ENCODE measurements around the gene KDELR3. TPM values are rescaled to one million over a fixed set of nuclear protein-coding genes. Genes with fewer than 3 reads are reported as not detected.

KDELR3 gene
- total and polyA plus RNA-seq, 7 donors, result 0.53 to 1.9 (median 0.95) TPM

DNA sequence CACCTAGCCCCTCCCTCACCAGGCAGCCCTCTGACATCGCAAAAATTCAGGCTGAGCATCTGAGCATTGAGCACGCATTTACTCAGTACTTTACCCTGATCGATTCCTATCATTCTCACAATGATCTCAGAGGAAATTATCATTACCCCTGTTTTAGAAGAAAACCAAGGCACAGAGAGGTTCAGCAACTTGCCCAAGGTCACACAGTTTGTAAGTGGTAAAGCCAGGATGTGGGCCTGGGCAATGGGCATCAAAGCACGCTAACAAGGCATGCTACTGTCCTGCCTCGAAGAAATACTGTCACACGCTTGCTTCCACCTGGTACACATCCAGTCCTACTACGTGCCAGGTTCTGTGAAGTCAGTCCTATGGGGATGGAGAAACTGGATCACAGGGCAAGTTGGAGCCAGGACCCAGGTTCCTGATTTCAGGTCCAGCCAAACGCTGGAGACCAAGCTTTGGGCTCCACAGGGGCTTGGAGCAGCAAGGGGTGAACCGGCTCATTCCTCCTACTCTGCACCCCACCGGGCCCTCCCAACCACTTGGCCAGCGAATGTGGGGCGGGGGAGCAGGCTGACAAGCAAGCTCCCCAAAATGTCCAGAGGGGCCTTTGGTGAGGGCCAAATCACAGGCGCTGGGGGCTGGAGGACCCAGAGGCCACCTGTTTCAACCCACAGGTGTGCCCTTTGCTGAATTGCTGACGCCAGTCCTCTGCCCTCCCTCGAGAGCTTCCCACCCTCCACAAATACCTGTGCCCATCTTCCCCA lies 31.1 kb upstream of the KDELR3 start:
- TF ChIP-seq, protein P1, sequence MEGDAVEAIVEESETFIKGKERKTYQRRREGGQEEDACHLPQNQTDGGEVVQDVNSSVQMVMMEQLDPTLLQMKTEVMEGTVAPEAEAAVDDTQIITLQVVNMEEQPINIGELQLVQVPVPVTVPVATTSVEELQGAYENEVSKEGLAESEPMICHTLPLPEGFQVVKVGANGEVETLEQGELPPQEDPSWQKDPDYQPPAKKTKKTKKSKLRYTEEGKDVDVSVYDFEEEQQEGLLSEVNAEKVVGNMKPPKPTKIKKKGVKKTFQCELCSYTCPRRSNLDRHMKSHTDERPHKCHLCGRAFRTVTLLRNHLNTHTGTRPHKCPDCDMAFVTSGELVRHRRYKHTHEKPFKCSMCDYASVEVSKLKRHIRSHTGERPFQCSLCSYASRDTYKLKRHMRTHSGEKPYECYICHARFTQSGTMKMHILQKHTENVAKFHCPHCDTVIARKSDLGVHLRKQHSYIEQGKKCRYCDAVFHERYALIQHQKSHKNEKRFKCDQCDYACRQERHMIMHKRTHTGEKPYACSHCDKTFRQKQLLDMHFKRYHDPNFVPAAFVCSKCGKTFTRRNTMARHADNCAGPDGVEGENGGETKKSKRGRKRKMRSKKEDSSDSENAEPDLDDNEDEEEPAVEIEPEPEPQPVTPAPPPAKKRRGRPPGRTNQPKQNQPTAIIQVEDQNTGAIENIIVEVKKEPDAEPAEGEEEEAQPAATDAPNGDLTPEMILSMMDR (IDR thresholded peaks at IDR 0.05), result no peak
- WGBS, 3 donors, result 82 to 91% (median 88%) methylated on average over 15 of the region's 15 CpGs
- no peaks in the 10 kb centered on the region for H3K36me3 ChIP-seq (ENCODE audit: insufficient read depth in 1 of 2, low read depth in 1 of 2)
- peaks cover 0 to 21% (median 2%) of the 10 kb centered on the region in 3 donors for H3K27me3 ChIP-seq (ENCODE audit: insufficient read depth in 3 of 3, low read length in 2 of 3)
- no peak for DNase-seq
- H3K4me3 ChIP-seq, result no peak overlapping the region
- H3K4me1 ChIP-seq, result no peaks in the 10 kb centered on the region
- intact Hi-C loops (cut with DNase I), result no loop called here
- no peak for ATAC-seq
- H3K9me3 ChIP-seq, result no peaks in the 10 kb centered on the region
- H3K27ac ChIP-seq, result no peak overlapping the region

DNA sequence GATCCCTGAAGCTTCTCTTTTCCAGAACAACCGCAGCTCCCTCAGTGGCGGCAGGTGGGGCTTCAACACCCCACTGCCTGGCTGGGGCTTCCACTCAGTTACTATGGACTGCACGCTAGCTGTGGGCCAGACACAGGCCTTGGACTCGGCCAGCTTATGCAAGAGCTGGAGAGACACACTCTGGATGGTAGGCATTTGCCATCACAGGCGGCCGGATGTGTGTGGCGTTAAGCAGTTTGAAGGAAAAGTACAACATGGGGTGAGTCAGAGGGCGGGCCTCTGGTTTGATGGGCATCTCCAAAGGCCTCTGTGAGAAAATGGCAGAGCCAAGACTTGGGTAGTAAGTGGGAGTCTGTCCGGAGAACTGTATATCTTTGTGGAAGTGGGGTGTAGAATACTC lies 30.5 kb upstream of the KDELR3 start:
- H3K27ac ChIP-seq, result no peak overlapping the region
- ATAC-seq, result no peak
- H3K9me3 ChIP-seq, result no peaks in the 10 kb centered on the region
- H3K27me3 ChIP-seq (ENCODE audit: insufficient read depth in 3 of 3, low read length in 2 of 3), result peaks cover 0 to 23% (median 2%) of the 10 kb centered on the region in 3 donors
- intact Hi-C loops (cut with DNase I), result no loop called here
- TF ChIP-seq, protein P1 (IDR thresholded peaks at IDR 0.05), result no peak
- H3K4me3 ChIP-seq, result no peak overlapping the region
- 93 to 96% (median 94%) methylated on average over 9 of the region's 9 CpGs for WGBS, 3 donors
- no peak for DNase-seq
- no peaks in the 10 kb centered on the region for H3K4me1 ChIP-seq
- H3K36me3 ChIP-seq (ENCODE audit: insufficient read depth in 1 of 2, low read depth in 1 of 2), result no peaks in the 10 kb centered on the region

DNA sequence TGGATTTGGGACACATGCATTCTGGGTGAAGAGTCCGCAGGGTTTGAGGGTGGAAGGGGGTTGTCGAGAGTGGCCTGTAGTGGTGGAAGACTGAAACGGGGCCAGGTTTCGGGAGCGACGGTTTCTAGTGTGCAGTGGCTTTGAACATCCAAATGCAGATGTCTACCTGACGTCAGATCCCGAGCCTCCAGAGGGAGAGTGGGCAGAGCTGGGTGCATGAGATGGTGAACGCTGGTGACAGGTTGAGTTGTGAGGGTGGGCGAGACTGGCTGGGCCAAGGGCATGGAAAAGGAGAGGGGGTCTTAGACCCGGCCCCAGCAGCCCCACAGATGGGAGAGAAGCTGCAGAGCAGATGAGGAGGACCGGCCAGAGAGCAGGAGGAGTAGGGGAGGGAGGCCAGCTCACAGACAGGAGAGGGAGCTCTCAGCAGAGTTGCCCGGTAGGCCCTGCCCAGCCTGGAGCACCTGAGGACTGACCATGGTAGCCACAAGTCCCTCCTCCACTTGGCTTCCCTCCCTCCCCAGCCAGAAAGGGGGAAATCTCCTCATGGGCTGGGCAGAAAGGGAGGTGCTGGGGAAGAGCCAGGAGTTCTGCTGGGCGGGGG lies 27.0 kb upstream of the KDELR3 start:
- intact Hi-C loops (cut with DNase I), result no loop called here
- no peaks in the 10 kb centered on the region for H3K4me1 ChIP-seq
- WGBS, 3 donors, result 67 to 76% (median 69%) methylated on average over 14 of the region's 14 CpGs
- H3K9me3 ChIP-seq, result no peaks in the 10 kb centered on the region
- no peak for ATAC-seq
- no peak for DNase-seq
- no peaks in the 10 kb centered on the region for H3K36me3 ChIP-seq (ENCODE audit: insufficient read depth in 1 of 2, low read depth in 1 of 2)
- TF ChIP-seq, protein P1 (IDR thresholded peaks at IDR 0.05), result no peak
- H3K27ac ChIP-seq, result no peak overlapping the region
- no peak overlapping the region for H3K4me3 ChIP-seq
- H3K27me3 ChIP-seq (ENCODE audit: insufficient read depth in 3 of 3, low read length in 2 of 3), result peaks cover 0 to 44% (median 2%) of the 10 kb centered on the region in 3 donors

DNA sequence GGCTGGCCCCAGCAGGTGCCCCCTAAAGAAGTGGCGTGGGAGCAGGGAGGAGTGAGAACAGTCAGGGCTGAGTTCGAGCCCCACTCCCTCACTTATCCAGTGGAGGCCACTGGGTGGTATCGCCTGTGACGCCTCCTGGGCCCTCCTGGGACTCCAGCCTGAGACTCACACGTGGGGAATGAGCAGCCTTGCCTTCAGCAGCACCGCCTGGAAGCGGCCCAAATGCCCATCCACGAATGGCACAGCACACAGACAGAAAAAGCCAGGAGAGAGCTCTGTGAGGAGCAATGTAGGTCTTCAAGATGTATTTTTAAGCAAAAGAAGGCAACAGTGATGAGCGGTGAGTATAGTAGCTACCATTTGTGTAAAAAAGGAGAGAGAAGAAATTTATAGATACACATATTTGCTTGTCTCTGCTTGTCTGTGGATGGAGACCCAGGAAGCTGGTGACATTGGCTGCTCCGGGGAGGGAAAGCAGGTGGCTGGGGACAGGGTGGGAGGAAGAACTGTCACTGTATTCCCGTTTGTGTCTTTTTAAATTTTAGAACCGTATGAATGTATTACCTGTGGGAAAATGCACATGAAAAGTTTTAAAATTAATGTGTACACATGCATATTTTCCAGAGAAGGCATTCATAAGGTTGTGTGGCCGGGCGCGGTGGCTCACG lies 26.1 kb upstream of the KDELR3 start:
- no peak overlapping the region for H3K4me3 ChIP-seq
- TF ChIP-seq, protein P1 (IDR thresholded peaks at IDR 0.05), result no peak
- H3K27ac ChIP-seq, result no peak overlapping the region
- peaks cover 0 to 50% (median 2%) of the 10 kb centered on the region in 3 donors for H3K27me3 ChIP-seq (ENCODE audit: insufficient read depth in 3 of 3, low read length in 2 of 3)
- ATAC-seq, result no peak
- no peaks in the 10 kb centered on the region for H3K36me3 ChIP-seq (ENCODE audit: insufficient read depth in 1 of 2, low read depth in 1 of 2)
- H3K4me1 ChIP-seq, result no peaks in the 10 kb centered on the region
- intact Hi-C loops (cut with DNase I), result no loop called here
- no peak for DNase-seq
- no peaks in the 10 kb centered on the region for H3K9me3 ChIP-seq
- 61 to 64% (median 62%) methylated on average over 16 of the region's 16 CpGs for WGBS, 3 donors

All from psoas muscle (tissue), 8 donors.